Smooth muscle cell of trachea (primary cell): ENCODE measurements around the gene PNMT. TPM values are rescaled to one million over a fixed set of nuclear protein-coding genes. Genes with fewer than 3 reads are reported as not detected.

ENCODE experiments used
- total RNA-seq: library from RNA; depleted of rRNA; stranded (reverse); fragments of >200 nt; gene quantifications from 2 replicates; pipeline ENCODE4 v1.2.1, GENCODE V29; 2014

PNMT gene
- total RNA-seq, result 0.17 TPM in 1 of 2 replicates, not detected in the other

GRCh38 chr17:39667945-39668924 is at the start of gene PNMT:
Gene PNMT (plus strand): TSS chr17:39668453. CDS start chr17:39668476, 23 bp downstream.

GRCh38 chr17:39626171-39627046 is 41.8 kb upstream of the PNMT start, which contains the start of gene PPP1R1B:
Gene PPP1R1B (plus strand): TSS chr17:39626952. CDS start chr17:39627393, 441 bp downstream.

GRCh38 chr17:39636927-39637736 is 31.1 kb upstream of the PNMT start, which contains the start of gene STARD3:
Gene STARD3 (plus strand): TSS chr17:39637144. CDS start chr17:39653532, 16,388 bp downstream.

GRCh38 chr17:39664581-39665561 is 3.4 kb upstream of the PNMT start, which contains the start of gene TCAP:
Gene TCAP (plus strand): TSS chr17:39665349. CDS start chr17:39665360, 11 bp downstream.

GRCh38 chr17:39687546-39688474 is 19.6 kb downstream of the PNMT start, which contains the start of gene PGAP3:
Gene PGAP3 (minus strand): TSS chr17:39688057. CDS start chr17:39688014, 43 bp downstream.

GRCh38 chr17:39699818-39700147 is 31.5 kb downstream of the PNMT start, which contains the start of gene ERBB2:
Gene ERBB2 (plus strand): TSS chr17:39700064. CDS start chr17:39700239, 175 bp downstream.

Other genes starting within 250 kb of the PNMT start
- gene MED1, start 217.2 kb upstream of the PNMT start, total RNA-seq, result 23.2 and 23.7 TPM in 2 replicates
- 25.8 and 30.5 TPM in 2 replicates for gene CDK12, start 207.0 kb upstream of the PNMT start, total RNA-seq
- gene NEUROD2, start 60.5 kb upstream of the PNMT start, total RNA-seq, result not detected in 2 replicates
- gene PPP1R1B, start 41.5 kb upstream of the PNMT start, total RNA-seq, result 0.66 TPM in 1 of 2 replicates, not detected in the other
- gene STARD3, start 31.3 kb upstream of the PNMT start, total RNA-seq, result 32.3 and 52.9 TPM in 2 replicates
- gene TCAP, start 3.1 kb upstream of the PNMT start, total RNA-seq, result 0.29 and 0.50 TPM in 2 replicates
- 13.2 and 20.2 TPM in 2 replicates for gene PGAP3, start 19.6 kb downstream of the PNMT start, total RNA-seq
- 37.1 and 50.3 TPM in 2 replicates for gene ERBB2, start 31.6 kb downstream of the PNMT start, total RNA-seq
- gene MIEN1, start 62.1 kb downstream of the PNMT start, total RNA-seq, result 21.4 and 21.8 TPM in 2 replicates
- 0.17 and 0.44 TPM in 2 replicates for gene GRB7, start 69.5 kb downstream of the PNMT start, total RNA-seq
- gene IKZF3, start 195.9 kb downstream of the PNMT start, total RNA-seq, result 0.33 TPM in 1 of 2 replicates, not detected in the other
- gene ZPBP2, start 199.7 kb downstream of the PNMT start, total RNA-seq, result not detected in 2 replicates